ENCODE results near the gene GALM.

GALM gene

DNA sequence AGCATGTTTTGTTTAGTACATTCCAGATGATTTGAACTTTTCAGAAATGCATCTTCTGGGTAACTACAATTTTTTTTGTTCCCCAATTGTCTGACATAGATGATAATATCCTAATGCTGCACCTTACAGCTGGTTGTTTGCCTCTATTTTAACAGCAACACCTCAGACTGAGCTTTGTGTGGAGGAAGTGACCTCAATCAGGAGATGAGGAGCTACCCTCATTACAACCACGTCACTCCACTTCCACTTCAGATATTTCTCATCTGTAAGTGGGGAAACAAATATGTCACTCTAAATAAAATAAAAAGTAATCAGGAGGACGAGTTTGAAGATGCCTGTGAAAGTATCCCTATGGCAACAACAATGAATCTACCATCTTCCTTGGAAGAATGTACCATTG is 97.3 kb downstream of the GALM start:
- no peak for DNase-seq (ENCODE audit: low read depth in 4 of 4, low spot score in 1 of 4)

DNA sequence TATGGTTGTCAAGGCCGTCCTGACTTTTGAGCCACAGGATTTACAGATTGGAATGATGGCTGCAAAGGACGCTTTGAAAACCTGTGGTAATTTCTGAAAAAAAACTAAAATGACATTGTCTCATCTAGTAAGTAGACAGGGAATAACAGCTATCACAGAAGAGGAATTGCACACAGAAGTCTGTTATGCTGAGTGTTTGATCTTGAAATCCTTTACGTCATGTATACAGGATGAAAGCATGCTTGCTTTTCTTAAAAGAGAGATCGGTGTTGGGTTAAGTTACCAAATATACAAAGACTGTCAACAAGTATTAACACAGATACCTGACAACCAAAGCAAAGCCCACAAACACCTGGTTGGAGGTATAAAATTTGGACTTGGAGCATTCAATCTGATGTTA is 97.8 kb downstream of the GALM start:
- no peak for DNase-seq (ENCODE audit: low read depth in 4 of 4, low spot score in 1 of 4)

DNA sequence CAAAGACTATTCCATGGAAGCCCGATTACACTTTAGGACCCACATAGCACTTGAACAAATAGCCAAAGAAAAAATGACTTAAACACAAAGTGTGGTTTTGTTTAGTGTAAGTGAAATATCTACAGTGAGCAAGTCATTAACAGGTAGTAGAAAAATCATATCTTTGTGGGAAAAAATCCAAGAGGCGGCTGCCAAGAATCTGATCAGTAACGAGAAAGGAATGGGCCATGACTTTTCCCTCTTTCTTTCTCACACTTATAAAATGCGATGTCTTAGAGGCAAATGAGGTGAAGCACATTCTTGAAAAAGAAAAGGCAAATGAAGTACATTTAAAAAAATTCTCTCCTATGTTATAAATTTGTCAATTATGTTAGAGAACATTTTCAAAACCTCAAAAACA is 99.2 kb downstream of the GALM start:
- no peak for DNase-seq (ENCODE audit: low read depth in 4 of 4, low spot score in 1 of 4)

DNA sequence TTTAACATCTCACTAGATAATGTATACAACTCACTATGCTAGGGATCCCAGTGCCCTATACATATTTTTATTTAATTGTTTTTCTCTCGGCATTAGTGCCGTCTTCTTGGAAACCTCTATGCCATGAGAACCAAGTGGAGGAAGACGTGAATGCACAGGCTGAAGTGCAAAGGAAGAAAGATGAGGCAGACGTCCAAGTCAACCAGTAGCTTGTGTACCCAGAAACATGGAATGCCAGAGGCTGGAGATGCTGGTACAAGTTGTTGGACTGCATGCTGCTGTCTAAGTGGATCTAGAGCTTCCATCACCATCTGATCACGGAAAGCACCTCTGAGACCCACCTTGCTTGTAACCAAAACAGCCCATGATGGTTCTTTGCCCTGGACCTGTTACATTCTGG is 99.6 kb downstream of the GALM start:
- no peak for DNase-seq (ENCODE audit: low read depth in 4 of 4, low spot score in 1 of 4)

DNA sequence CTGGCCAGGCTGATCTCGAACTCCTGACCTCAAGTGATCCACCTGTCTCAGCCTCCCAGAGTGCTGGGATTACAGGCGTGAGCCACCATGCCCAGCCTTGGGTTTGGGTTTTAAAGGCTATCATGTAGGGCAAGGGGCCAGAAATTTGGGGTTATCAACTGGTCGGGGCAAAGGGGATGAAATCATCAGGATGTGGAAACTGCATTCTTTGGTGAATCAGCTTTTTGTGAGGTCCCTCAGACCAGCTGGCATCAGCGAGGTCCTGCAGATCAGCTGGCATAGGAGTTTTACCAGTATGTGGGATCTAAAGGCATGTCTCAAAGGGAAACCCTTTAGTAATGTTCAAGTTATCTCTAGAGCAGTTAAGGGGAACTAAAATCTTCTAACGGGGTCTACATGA is 105.7 kb downstream of the GALM start:
- DNase-seq (ENCODE audit: low read depth in 4 of 4, low spot score in 1 of 4): no peak

DNA sequence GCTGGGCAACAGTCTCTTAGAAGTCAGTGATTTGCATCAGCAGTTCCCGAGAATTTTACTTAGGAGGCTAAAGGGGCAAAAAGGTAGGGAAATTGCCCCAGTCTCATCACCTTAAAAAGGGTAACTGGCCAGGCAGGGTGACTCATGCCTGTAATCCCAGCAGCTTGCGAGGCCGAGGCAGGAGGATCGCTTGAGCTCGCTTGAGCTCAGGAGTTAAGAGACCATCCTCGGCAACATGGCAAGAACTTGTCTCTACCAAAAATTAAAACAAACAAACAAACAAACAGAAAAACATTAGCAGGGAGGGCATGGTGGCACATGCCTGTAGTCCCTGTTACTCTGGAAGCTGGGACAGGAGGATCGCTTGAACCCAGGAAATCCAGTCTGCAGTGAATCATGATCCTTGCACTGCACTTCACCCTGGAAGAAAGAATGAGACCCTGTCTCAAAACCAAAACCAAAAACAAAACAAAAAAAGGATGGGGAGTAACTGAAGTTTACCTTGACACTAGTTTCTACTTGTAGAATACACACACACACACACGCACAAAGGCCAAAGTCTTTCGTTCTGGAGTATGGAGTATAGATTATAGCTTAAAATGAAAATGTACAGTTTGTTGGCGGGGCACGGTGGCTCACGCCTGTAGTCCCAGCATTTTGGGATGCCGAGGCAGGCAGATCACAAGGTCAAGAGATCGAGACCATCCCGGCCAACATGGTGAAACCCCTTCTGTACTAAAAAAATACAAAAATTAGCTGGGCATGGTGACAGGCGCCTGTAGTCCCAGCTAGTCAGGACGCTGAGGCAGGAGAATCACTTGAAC is 109.4 kb downstream of the GALM start:
- DNase-seq (ENCODE audit: low read depth in 4 of 4, low spot score in 1 of 4): no peak

DNA sequence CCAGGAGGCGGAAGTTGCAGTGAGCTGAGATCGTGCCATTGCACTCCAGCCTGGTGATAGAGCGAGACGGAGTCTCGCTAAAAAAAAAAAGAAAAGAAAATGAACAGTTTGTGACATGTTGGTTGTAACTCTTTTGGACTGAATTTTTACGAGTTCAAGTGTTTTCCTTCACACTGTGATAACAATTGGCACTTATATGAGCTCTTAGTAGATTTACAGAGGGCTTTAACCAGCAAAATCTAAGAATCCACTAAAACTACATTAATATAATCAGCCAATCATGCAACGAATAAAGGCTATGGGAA is 110.0 kb downstream of the GALM start:
- no peak for DNase-seq (ENCODE audit: low read depth in 4 of 4, low spot score in 1 of 4)

DNA sequence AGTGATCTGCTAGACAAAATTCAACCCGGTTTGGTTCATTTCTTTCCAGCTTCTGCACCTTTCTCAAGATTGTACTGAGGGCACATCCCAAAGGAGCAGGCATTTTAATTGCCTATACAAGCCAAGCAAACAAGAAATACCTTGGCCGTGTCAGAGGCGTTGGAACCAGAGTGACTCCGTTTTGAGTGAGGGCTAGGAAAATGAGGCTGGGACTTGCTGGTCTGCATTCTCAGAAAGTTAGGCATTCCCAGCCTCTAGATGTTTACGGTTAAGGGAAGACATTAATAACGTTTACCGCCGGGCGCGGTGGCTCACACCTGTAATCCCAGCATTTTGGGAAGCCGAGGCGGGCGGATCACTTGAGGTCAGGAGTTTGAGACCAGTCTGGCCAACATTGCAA is 110.6 kb downstream of the GALM start:
- DNase-seq (ENCODE audit: low read depth in 4 of 4, low spot score in 1 of 4): no peak

DNA sequence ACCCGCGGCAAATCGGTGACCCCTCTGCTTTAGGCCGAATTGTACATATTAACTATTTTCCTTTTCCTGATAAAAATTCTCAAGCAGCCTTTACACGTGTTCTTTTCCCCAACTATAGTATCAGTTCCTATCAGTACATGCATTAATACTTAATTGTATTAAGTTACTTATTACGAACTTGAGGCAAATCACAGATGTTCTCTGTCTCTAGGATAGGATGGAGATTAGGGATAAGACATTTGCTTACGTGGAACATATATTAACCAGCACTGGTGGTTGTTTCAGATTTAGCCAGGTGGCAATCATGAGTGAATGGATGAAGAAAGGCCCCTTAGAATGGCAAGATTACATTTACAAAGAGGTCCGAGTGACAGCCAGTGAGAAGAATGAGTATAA is 112.8 kb downstream of the GALM start:
- no peak for DNase-seq (ENCODE audit: low read depth in 4 of 4, low spot score in 1 of 4)

DNA sequence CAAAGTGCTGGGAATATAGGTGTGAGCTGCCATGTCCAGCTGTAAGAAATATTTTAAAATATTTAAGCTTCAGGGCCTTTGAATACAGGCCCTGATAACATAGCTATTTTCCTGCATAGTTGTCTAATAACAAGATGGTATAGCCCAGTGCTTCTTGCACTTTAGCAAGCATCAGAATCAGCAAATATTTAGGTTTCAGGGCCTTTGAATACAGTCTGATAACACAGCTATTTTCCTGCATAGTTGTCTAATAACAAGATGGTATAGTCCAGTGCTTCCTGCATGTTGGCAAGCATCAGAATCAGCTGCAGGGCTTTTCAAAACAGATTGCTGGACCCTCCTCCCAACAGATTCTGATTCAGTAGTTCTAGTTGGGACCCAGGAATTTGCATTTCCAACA is 117.7 kb downstream of the GALM start:
- DNase-seq (ENCODE audit: low read depth in 4 of 4, low spot score in 1 of 4): no peak

All from stimulated activated CD4-positive, alpha-beta T cell treated with anti-CD3 and anti-CD28 coated beads, Interleukin-1b, Interleukin-23, amount 100 ng/mL, for 24 hours (primary cell).